LNCAP (cell line): Measurements from ENCODE around the gene COIL.

Source experiments
- CTCF ChIP-seq: fragments of 450-650 bp; IDR thresholded peaks from 2 replicates; pipeline ENCODE4 v1.5.1; 2017; ENCODE audit warnings: mild to moderate bottlenecking

The COIL gene

GRCh38 chr17:56926704-56927103 lies 34.1 kb downstream of the COIL start:
- peak; percentile 27; the same call in 1 of the 2 replicates for TF ChIP-seq CTCF

GRCh38 chr17:56926270-56926669 lies 34.6 kb downstream of the COIL start:
- no peak for TF ChIP-seq CTCF

- TF ChIP-seq CTCF, result no peak
Observed at GRCh38 chr17:56925088-56925487, 35.8 kb downstream of the COIL start.

GRCh38 chr17:56919717-56920116 lies 41.1 kb downstream of the COIL start:
- TF ChIP-seq CTCF, result no peak

- no peak for TF ChIP-seq CTCF
Observed at GRCh38 chr17:56918916-56919315, 41.9 kb downstream of the COIL start.

- no peak for TF ChIP-seq CTCF
Observed at GRCh38 chr17:56917559-56918296, 43.1 kb downstream of the COIL start.

- TF ChIP-seq CTCF, result no peak
Observed at GRCh38 chr17:56914581-56915273, 46.1 kb downstream of the COIL start.
